ENCODE measurements around the gene ODAD4.

Gene ODAD4

GRCh38 chr17:41974031-41974430 lies 43.6 kb downstream of the ODAD4 start:
- Histone ChIP-seq H3K9me3 (ENCODE audit: insufficient read depth, low read depth, low read length) (no peaks in the 10 kb centered on the region), H3K36me3 (ENCODE audit: insufficient read depth, low read length) (peaks cover 81% of the 10 kb centered on the region), H3K9ac (ENCODE audit: low read depth, low read length) (no peak overlapping the region), H3K27me3 (ENCODE audit: insufficient read depth, low read length) (no peaks in the 10 kb centered on the region), H3K27ac (ENCODE audit: low read depth, low read length) (no peak overlapping the region), H3K4me1 (ENCODE audit: insufficient read depth, low read length) (no peaks in the 10 kb centered on the region), H3K4me3 (ENCODE audit: low read length) (no peak overlapping the region)
- WGBS = 96% methylated on average over 6 of the region's 6 CpGs

GRCh38 chr17:41974658-41975057 lies 44.2 kb downstream of the ODAD4 start:
- Histone ChIP-seq H3K9me3 (ENCODE audit: insufficient read depth, low read depth, low read length) (no peaks in the 10 kb centered on the region), H3K9ac (ENCODE audit: low read depth, low read length) (no peak overlapping the region), H3K27ac (ENCODE audit: low read depth, low read length) (no peak overlapping the region), H3K4me3 (ENCODE audit: low read length) (no peak overlapping the region), H3K4me1 (ENCODE audit: insufficient read depth, low read length) (no peaks in the 10 kb centered on the region), H3K27me3 (ENCODE audit: insufficient read depth, low read length) (no peaks in the 10 kb centered on the region), H3K36me3 (ENCODE audit: insufficient read depth, low read length) (peaks cover 80% of the 10 kb centered on the region)
- 92% methylated on average over 5 of the region's 5 CpGs for WGBS

- H3K4me1 ChIP-seq (ENCODE audit: insufficient read depth, low read length) = no peaks in the 10 kb centered on the region
- H3K27ac ChIP-seq (ENCODE audit: low read depth, low read length) = no peak overlapping the region
- H3K4me3 ChIP-seq (ENCODE audit: low read length) = no peak overlapping the region
- peaks cover 88% of the 10 kb centered on the region for H3K36me3 ChIP-seq (ENCODE audit: insufficient read depth, low read length)
- WGBS = 99% methylated on average over 9 of the region's 9 CpGs
- H3K27me3 ChIP-seq (ENCODE audit: insufficient read depth, low read length) = no peaks in the 10 kb centered on the region
- no peaks in the 10 kb centered on the region for H3K9me3 ChIP-seq (ENCODE audit: insufficient read depth, low read depth, low read length)
- no peak overlapping the region for H3K9ac ChIP-seq (ENCODE audit: low read depth, low read length)
Observed at GRCh38 chr17:41975099-41976083, 45.0 kb downstream of the ODAD4 start.

- Histone ChIP-seq H3K36me3 (ENCODE audit: insufficient read depth, low read length) (peaks cover 93% of the 10 kb centered on the region), H3K9me3 (ENCODE audit: insufficient read depth, low read depth, low read length) (no peaks in the 10 kb centered on the region), H3K4me1 (ENCODE audit: insufficient read depth, low read length) (no peaks in the 10 kb centered on the region), H3K4me3 (ENCODE audit: low read length) (no peak overlapping the region), H3K27ac (ENCODE audit: low read depth, low read length) (no peak overlapping the region), H3K27me3 (ENCODE audit: insufficient read depth, low read length) (no peaks in the 10 kb centered on the region), H3K9ac (ENCODE audit: low read depth, low read length) (no peak overlapping the region)
- 92% methylated on average over 11 of the region's 11 CpGs for WGBS
Observed at GRCh38 chr17:41976142-41976768, 45.8 kb downstream of the ODAD4 start.

- Histone ChIP-seq H3K4me1 (ENCODE audit: insufficient read depth, low read length) (no peaks in the 10 kb centered on the region), H3K27me3 (ENCODE audit: insufficient read depth, low read length) (no peaks in the 10 kb centered on the region), H3K27ac (ENCODE audit: low read depth, low read length) (no peak overlapping the region), H3K36me3 (ENCODE audit: insufficient read depth, low read length) (peaks cover 95% of the 10 kb centered on the region), H3K4me3 (ENCODE audit: low read length) (no peak overlapping the region), H3K9me3 (ENCODE audit: insufficient read depth, low read depth, low read length) (no peaks in the 10 kb centered on the region), H3K9ac (ENCODE audit: low read depth, low read length) (no peak overlapping the region)
- WGBS = 94% methylated on average over 4 of the region's 4 CpGs
Observed at GRCh38 chr17:41977991-41978390, 47.6 kb downstream of the ODAD4 start.

- no peak overlapping the region for H3K9ac ChIP-seq (ENCODE audit: low read depth, low read length)
- H3K4me1 ChIP-seq (ENCODE audit: insufficient read depth, low read length) = no peaks in the 10 kb centered on the region
- H3K9me3 ChIP-seq (ENCODE audit: insufficient read depth, low read depth, low read length) = no peaks in the 10 kb centered on the region
- H3K27ac ChIP-seq (ENCODE audit: low read depth, low read length) = no peak overlapping the region
- no peak overlapping the region for H3K4me3 ChIP-seq (ENCODE audit: low read length)
- H3K27me3 ChIP-seq (ENCODE audit: insufficient read depth, low read length) = no peaks in the 10 kb centered on the region
- H3K36me3 ChIP-seq (ENCODE audit: insufficient read depth, low read length) = peaks cover 94% of the 10 kb centered on the region
- 95% methylated on average over 14 of the region's 14 CpGs for WGBS
Observed at GRCh38 chr17:41982026-41982760, 51.8 kb downstream of the ODAD4 start.

- 98% methylated on average over 8 of the region's 8 CpGs for WGBS
- H3K36me3 ChIP-seq (ENCODE audit: insufficient read depth, low read length) = peaks cover 97% of the 10 kb centered on the region
- H3K9ac ChIP-seq (ENCODE audit: low read depth, low read length) = no peak overlapping the region
- no peak overlapping the region for H3K27ac ChIP-seq (ENCODE audit: low read depth, low read length)
- H3K4me3 ChIP-seq (ENCODE audit: low read length) = no peak overlapping the region
- no peaks in the 10 kb centered on the region for H3K4me1 ChIP-seq (ENCODE audit: insufficient read depth, low read length)
- H3K27me3 ChIP-seq (ENCODE audit: insufficient read depth, low read length) = no peaks in the 10 kb centered on the region
- no peaks in the 10 kb centered on the region for H3K9me3 ChIP-seq (ENCODE audit: insufficient read depth, low read depth, low read length)
Observed at GRCh38 chr17:41984454-41984853, 54.0 kb downstream of the ODAD4 start.

- Histone ChIP-seq H3K27me3 (ENCODE audit: insufficient read depth, low read length) (no peaks in the 10 kb centered on the region), H3K27ac (ENCODE audit: low read depth, low read length) (no peak overlapping the region), H3K9me3 (ENCODE audit: insufficient read depth, low read depth, low read length) (no peaks in the 10 kb centered on the region), H3K36me3 (ENCODE audit: insufficient read depth, low read length) (peaks cover 99% of the 10 kb centered on the region), H3K4me1 (ENCODE audit: insufficient read depth, low read length) (no peaks in the 10 kb centered on the region), H3K4me3 (ENCODE audit: low read length) (no peak overlapping the region), H3K9ac (ENCODE audit: low read depth, low read length) (no peak overlapping the region)
- WGBS = 97% methylated on average over 7 of the region's 8 CpGs
Observed at GRCh38 chr17:41985919-41986318, 55.5 kb downstream of the ODAD4 start.

- Histone ChIP-seq H3K27ac (ENCODE audit: low read depth, low read length) (no peak overlapping the region), H3K9ac (ENCODE audit: low read depth, low read length) (no peak overlapping the region), H3K36me3 (ENCODE audit: insufficient read depth, low read length) (peaks cover 99% of the 10 kb centered on the region), H3K4me3 (ENCODE audit: low read length) (no peak overlapping the region), H3K4me1 (ENCODE audit: insufficient read depth, low read length) (no peaks in the 10 kb centered on the region), H3K9me3 (ENCODE audit: insufficient read depth, low read depth, low read length) (no peaks in the 10 kb centered on the region), H3K27me3 (ENCODE audit: insufficient read depth, low read length) (no peaks in the 10 kb centered on the region)
- WGBS = 100% methylated on average over 1 of the region's 1 CpG
Observed at GRCh38 chr17:41986634-41987033, 56.2 kb downstream of the ODAD4 start.

GRCh38 chr17:41987642-41988041 lies 57.2 kb downstream of the ODAD4 start:
- H3K27me3 ChIP-seq (ENCODE audit: insufficient read depth, low read length) = no peaks in the 10 kb centered on the region
- H3K4me3 ChIP-seq (ENCODE audit: low read length) = no peak overlapping the region
- peaks cover 99% of the 10 kb centered on the region for H3K36me3 ChIP-seq (ENCODE audit: insufficient read depth, low read length)
- no peaks in the 10 kb centered on the region for H3K9me3 ChIP-seq (ENCODE audit: insufficient read depth, low read depth, low read length)
- H3K9ac ChIP-seq (ENCODE audit: low read depth, low read length) = no peak overlapping the region; the same call in 1 of the 2 replicates
- WGBS = 94% methylated on average over 3 of the region's 3 CpGs
- no peaks in the 10 kb centered on the region for H3K4me1 ChIP-seq (ENCODE audit: insufficient read depth, low read length)
- no peak overlapping the region for H3K27ac ChIP-seq (ENCODE audit: low read depth, low read length)

GRCh38 chr17:41988418-41988817 lies 58.0 kb downstream of the ODAD4 start:
- Histone ChIP-seq H3K9me3 (ENCODE audit: insufficient read depth, low read depth, low read length) (no peaks in the 10 kb centered on the region), H3K27ac (ENCODE audit: low read depth, low read length) (no peak overlapping the region), H3K27me3 (ENCODE audit: insufficient read depth, low read length) (no peaks in the 10 kb centered on the region), H3K4me1 (ENCODE audit: insufficient read depth, low read length) (no peaks in the 10 kb centered on the region), H3K9ac (ENCODE audit: low read depth, low read length) (no peak overlapping the region), H3K36me3 (ENCODE audit: insufficient read depth, low read length) (peaks cover 98% of the 10 kb centered on the region), H3K4me3 (ENCODE audit: low read length) (no peak overlapping the region)
- WGBS = 100% methylated on average over 2 of the region's 2 CpGs
